ENCODE results near the gene IPO8.

IPO8 gene

DNA sequence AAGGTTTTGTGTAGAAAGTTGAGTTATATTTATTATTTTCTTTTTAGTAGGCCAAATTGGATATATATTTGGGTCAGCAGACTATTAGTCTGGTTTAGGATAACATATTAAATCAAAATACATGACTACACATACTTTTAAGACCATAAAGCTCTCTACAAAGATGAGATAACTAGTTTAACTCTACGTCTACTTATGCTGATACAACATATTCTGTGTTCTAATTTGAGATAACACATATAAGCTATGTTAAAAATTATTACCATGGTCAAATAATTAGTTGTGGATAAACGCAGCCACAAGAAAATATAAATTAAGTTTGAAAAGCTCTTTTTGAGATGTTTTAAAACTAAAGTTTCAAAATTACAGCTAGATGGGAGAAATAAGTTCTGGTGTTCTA lies 55.3 kb downstream of the IPO8 start:
- Histone ChIP-seq H3K27ac (replicated peaks) (no peak overlapping the region), H3K27me3 (ENCODE audit: insufficient read depth, poor library complexity, severe bottlenecking) (no peaks in the 10 kb centered on the region), H3K4me3 (replicated peaks; ENCODE audit: insufficient read depth, low read length) (no peak overlapping the region)
- no peak for DNase-seq (ENCODE audit: low read depth in 1 of 2, low spot score in 1 of 2)
- TF ChIP-seq, protein P1, sequence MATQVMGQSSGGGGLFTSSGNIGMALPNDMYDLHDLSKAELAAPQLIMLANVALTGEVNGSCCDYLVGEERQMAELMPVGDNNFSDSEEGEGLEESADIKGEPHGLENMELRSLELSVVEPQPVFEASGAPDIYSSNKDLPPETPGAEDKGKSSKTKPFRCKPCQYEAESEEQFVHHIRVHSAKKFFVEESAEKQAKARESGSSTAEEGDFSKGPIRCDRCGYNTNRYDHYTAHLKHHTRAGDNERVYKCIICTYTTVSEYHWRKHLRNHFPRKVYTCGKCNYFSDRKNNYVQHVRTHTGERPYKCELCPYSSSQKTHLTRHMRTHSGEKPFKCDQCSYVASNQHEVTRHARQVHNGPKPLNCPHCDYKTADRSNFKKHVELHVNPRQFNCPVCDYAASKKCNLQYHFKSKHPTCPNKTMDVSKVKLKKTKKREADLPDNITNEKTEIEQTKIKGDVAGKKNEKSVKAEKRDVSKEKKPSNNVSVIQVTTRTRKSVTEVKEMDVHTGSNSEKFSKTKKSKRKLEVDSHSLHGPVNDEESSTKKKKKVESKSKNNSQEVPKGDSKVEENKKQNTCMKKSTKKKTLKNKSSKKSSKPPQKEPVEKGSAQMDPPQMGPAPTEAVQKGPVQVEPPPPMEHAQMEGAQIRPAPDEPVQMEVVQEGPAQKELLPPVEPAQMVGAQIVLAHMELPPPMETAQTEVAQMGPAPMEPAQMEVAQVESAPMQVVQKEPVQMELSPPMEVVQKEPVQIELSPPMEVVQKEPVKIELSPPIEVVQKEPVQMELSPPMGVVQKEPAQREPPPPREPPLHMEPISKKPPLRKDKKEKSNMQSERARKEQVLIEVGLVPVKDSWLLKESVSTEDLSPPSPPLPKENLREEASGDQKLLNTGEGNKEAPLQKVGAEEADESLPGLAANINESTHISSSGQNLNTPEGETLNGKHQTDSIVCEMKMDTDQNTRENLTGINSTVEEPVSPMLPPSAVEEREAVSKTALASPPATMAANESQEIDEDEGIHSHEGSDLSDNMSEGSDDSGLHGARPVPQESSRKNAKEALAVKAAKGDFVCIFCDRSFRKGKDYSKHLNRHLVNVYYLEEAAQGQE (IDR thresholded peaks at IDR 0.05; ENCODE audit: insufficient replicate concordance, low read depth) = no peak
- TF ChIP-seq POLR2AphosphoS5 (IDR thresholded peaks at IDR 0.05; ENCODE audit: low read depth) (no peak), GABPA (IDR thresholded peaks at IDR 0.05; ENCODE audit: low read depth) (no peak), SPI1 (IDR thresholded peaks at IDR 0.05; ENCODE audit: borderline replicate concordance, low read depth) (no peak)
- TF ChIP-seq, protein P2, sequence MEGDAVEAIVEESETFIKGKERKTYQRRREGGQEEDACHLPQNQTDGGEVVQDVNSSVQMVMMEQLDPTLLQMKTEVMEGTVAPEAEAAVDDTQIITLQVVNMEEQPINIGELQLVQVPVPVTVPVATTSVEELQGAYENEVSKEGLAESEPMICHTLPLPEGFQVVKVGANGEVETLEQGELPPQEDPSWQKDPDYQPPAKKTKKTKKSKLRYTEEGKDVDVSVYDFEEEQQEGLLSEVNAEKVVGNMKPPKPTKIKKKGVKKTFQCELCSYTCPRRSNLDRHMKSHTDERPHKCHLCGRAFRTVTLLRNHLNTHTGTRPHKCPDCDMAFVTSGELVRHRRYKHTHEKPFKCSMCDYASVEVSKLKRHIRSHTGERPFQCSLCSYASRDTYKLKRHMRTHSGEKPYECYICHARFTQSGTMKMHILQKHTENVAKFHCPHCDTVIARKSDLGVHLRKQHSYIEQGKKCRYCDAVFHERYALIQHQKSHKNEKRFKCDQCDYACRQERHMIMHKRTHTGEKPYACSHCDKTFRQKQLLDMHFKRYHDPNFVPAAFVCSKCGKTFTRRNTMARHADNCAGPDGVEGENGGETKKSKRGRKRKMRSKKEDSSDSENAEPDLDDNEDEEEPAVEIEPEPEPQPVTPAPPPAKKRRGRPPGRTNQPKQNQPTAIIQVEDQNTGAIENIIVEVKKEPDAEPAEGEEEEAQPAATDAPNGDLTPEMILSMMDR (IDR thresholded peaks at IDR 0.05; ENCODE audit: insufficient read depth, low read length) = no peak

DNA sequence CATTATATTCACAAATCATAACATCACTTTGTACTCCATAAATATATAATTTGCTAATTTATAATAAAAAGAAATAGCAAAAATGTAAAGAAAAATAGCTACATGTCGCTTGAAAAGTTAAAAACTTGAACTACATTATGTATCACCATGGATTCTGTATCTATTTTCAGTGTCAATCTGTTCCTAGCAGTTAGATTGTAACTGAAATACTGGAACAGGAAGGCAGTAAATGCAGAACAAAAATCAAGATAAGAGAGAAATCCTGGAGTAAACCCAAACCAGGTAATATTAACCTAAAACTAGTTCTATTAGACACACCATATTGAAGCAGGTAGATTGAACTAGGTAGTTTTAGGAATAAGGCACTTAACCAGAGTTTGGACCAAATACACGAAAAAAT lies 60.3 kb downstream of the IPO8 start:
- no peak for DNase-seq (ENCODE audit: low read depth in 1 of 2, low spot score in 1 of 2)
- Histone ChIP-seq H3K4me3 (replicated peaks; ENCODE audit: insufficient read depth, low read length) (no peak overlapping the region), H3K27me3 (ENCODE audit: insufficient read depth, poor library complexity, severe bottlenecking) (no peaks in the 10 kb centered on the region), H3K27ac (replicated peaks) (no peak overlapping the region)
- TF ChIP-seq, protein P2 (IDR thresholded peaks at IDR 0.05; ENCODE audit: insufficient read depth, low read length) = no peak

DNA sequence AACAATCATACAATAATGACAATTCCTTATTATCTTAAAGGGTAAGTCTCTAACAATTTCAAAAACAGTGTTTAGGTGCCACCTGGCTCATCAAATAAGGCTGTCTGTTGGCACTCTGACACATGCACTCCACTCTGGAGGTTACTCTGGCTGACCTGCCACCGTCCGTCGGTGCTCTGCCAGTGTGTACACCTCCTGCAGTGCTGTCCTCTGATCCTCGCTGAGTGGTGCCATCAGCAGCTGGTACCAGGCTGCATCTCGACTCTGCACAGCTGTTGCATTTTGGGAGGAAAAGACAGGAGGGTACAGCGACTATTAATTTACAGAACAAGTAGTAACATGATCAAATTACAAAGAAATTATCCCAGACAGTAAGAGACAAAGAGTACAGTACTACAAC lies 63.9 kb downstream of the IPO8 start:
- no peak for DNase-seq (ENCODE audit: low read depth in 1 of 2, low spot score in 1 of 2)
- H3K27me3 ChIP-seq (ENCODE audit: insufficient read depth, poor library complexity, severe bottlenecking) = no peaks in the 10 kb centered on the region
- no peak overlapping the region for H3K4me3 ChIP-seq (replicated peaks; ENCODE audit: insufficient read depth, low read length)
- H3K27ac ChIP-seq (replicated peaks) = no peak overlapping the region
- TF ChIP-seq, protein P2 (IDR thresholded peaks at IDR 0.05; ENCODE audit: insufficient read depth, low read length) = no peak
- no peak for TF ChIP-seq GABPA (IDR thresholded peaks at IDR 0.05; ENCODE audit: low read depth)
- no peak for TF ChIP-seq SPI1 (IDR thresholded peaks at IDR 0.05; ENCODE audit: borderline replicate concordance, low read depth)
- TF ChIP-seq, protein P1 (IDR thresholded peaks at IDR 0.05; ENCODE audit: insufficient replicate concordance, low read depth) = no peak
- TF ChIP-seq POLR2AphosphoS5 (IDR thresholded peaks at IDR 0.05; ENCODE audit: low read depth) = no peak

DNA sequence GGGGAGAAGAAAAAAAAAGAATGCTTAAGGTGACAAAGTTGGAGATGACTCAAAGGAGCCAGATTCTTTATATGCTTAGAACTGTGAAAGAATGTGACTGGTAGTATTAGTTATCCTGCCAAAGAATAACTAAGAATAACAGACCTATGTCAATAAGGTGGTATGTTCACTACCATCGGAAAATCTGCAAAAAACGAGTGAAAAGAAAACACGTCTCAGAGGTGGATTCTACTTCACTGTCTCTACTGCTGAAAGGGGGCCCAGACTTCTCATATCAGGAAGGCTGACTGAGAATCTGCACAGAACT lies 64.7 kb downstream of the IPO8 start:
- no peak overlapping the region for H3K27ac ChIP-seq (replicated peaks)
- TF ChIP-seq, protein P1 (IDR thresholded peaks at IDR 0.05; ENCODE audit: insufficient replicate concordance, low read depth) = no peak
- TF ChIP-seq, protein P2 (IDR thresholded peaks at IDR 0.05; ENCODE audit: insufficient read depth, low read length) = no peak
- TF ChIP-seq SPI1 (IDR thresholded peaks at IDR 0.05; ENCODE audit: borderline replicate concordance, low read depth) (no peak), GABPA (IDR thresholded peaks at IDR 0.05; ENCODE audit: low read depth) (no peak), POLR2AphosphoS5 (IDR thresholded peaks at IDR 0.05; ENCODE audit: low read depth) (no peak)
- no peaks in the 10 kb centered on the region for H3K27me3 ChIP-seq (ENCODE audit: insufficient read depth, poor library complexity, severe bottlenecking)
- no peak for DNase-seq (ENCODE audit: low read depth in 1 of 2, low spot score in 1 of 2)
- no peak overlapping the region for H3K4me3 ChIP-seq (replicated peaks; ENCODE audit: insufficient read depth, low read length)
